BLaER1 treated with 17β-estradiol and CSF1 and Interleukin-3, amounts not matched to agents 10 nM and 100 nM (cell line): Measurements from ENCODE around the gene PIK3R2.

Source experiments
- H3K27ac ChIP-seq, 11 experiments: shearing (Covaris generic); formaldehyde crosslinking; 2 replicates each; pipeline ENCODE4 v1.8.1; 2022
- H3K27me3 ChIP-seq, 11 experiments: shearing (Covaris generic); formaldehyde crosslinking; 2 replicates each; pipeline ENCODE4 v1.8.1; 2022
- H3K36me3 ChIP-seq, 11 experiments: shearing (Covaris generic); formaldehyde crosslinking; 2 replicates each; pipeline ENCODE4 v1.8.1; 2022
- H3K4me1 ChIP-seq, 10 experiments: shearing (Covaris generic); formaldehyde crosslinking; 2 replicates each; pipeline ENCODE4 v1.8.1; 2022
- H3K4me2 ChIP-seq, 11 experiments: shearing (Covaris generic); formaldehyde crosslinking; 2 replicates each; pipeline ENCODE4 v1.8.1; 2022
- H3K4me3 ChIP-seq, 10 experiments: shearing (Covaris generic); formaldehyde crosslinking; 2 replicates each; pipeline ENCODE4 v1.8.1; 2022
- H3K9ac ChIP-seq, 11 experiments: shearing (Covaris generic); formaldehyde crosslinking; 2 replicates each; pipeline ENCODE4 v1.8.1; 2022
- H3K9me3 ChIP-seq, 11 experiments: shearing (Covaris generic); formaldehyde crosslinking; replicated peaks in 1 of 11; 2 replicates each; pipeline ENCODE4 v1.8.1; 2022
- H4K20me1 ChIP-seq, 11 experiments: shearing (Covaris generic); formaldehyde crosslinking; 2 replicates each; pipeline ENCODE4 v1.8.1; 2022
- Cebpa-rat ChIP-seq, 11 experiments: shearing (Covaris generic); IDR thresholded peaks; 2 replicates each; pipeline ENCODE4 v1.8.1; 2022

PIK3R2 gene

DNA sequence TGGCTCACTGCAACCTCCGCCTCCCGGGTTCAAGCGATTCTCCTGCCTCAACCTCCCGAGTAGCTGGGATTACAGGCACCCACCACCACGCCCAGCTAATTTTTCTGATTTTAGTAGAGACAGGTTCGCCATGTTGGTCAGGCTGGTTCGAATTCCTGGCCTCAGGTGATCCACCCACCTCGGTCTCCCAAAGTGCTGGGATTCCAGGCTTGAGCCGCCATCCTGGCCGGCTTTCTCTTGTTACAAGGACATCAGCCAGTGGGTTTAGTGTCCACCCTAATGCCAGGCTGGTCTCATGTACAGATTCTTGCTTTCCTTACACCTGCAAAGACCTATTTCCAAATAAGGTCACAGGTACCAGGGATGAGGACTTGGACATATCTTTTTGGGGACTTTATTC, 6.8 kb downstream of the PIK3R2 start:
- Histone ChIP-seq H3K4me2 (peak overlapping the region in 7 of 11 experiments; percentile 90 to 99 (median 93); a peak in 12 of 22 replicates), H3K36me3 (peaks cover 25 to 79% (median 45%) of the 10 kb centered on the region in 11 experiments), H3K4me1 (peaks cover 36 to 55% (median 44%) of the 10 kb centered on the region in 10 experiments), H3K4me3 (no peak overlapping the region), H4K20me1 (peaks cover 0 to 41% (median 8%) of the 10 kb centered on the region in 11 experiments; a peak in 11 of 22 replicates), H3K9me3 (no peaks in the 10 kb centered on the region), H3K27ac (no peak overlapping the region), H3K27me3 (no peaks in the 10 kb centered on the region), H3K9ac (peak overlapping the region in 3 of 11 experiments; percentile 82 to 85 (median 84); a peak in 4 of 22 replicates)
- TF ChIP-seq Cebpa-rat (IDR thresholded peaks at IDR 0.05): no peak

DNA sequence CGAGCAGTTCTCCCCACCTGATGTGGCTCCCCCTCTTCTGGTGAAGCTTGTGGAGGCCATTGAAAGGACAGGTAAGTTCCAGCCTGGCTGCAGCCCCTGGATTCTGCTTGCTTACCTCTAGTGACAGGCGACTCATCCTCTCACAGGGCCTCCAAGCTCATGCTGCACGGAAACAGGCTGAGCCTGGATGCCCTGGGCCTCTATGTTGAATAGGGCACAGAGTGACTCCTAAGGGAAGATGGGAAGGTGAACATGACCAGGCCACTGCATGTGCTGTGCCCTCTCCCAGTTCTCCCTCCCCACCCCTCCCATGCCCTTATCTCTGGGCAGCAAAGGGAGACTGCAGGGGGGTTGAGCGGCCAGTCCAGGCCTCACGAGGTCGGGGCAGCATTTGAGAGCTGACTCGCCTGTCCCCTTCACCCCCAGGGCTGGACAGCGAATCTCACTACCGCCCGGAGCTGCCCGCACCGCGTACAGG, 7.6 kb downstream of the PIK3R2 start:
- Histone ChIP-seq H3K36me3 (peaks cover 31 to 81% (median 46%) of the 10 kb centered on the region in 11 experiments), H3K27ac (peak overlapping the region; percentile 60 to 83 (median 79)), H3K9ac (peak overlapping the region; percentile 74 to 87 (median 83)), H3K4me2 (peak overlapping the region; percentile 87 to 99 (median 93)), H3K4me1 (peaks cover 36 to 51% (median 41%) of the 10 kb centered on the region in 10 experiments), H4K20me1 (peaks cover 0 to 34% (median 7%) of the 10 kb centered on the region in 11 experiments; a peak in 11 of 22 replicates), H3K27me3 (no peaks in the 10 kb centered on the region), H3K4me3 (peak overlapping the region; percentile 48 to 66 (median 56)), H3K9me3 (no peaks in the 10 kb centered on the region)
- no peak for TF ChIP-seq Cebpa-rat (IDR thresholded peaks at IDR 0.05)

- H3K27me3 ChIP-seq: no peaks in the 10 kb centered on the region
- H3K4me3 ChIP-seq: peak overlapping the region; percentile 48 to 66 (median 56)
- H4K20me1 ChIP-seq: peaks cover 0 to 29% (median 7%) of the 10 kb centered on the region in 11 experiments; a peak in 11 of 22 replicates
- peak overlapping the region; percentile 87 to 99 (median 93) for H3K4me2 ChIP-seq
- H3K9me3 ChIP-seq: no peaks in the 10 kb centered on the region
- peaks cover 33 to 81% (median 46%) of the 10 kb centered on the region in 11 experiments for H3K36me3 ChIP-seq
- peak overlapping the region; percentile 60 to 83 (median 79) for H3K27ac ChIP-seq
- no peak for TF ChIP-seq Cebpa-rat (IDR thresholded peaks at IDR 0.05)
- peak overlapping the region; percentile 74 to 87 (median 83) for H3K9ac ChIP-seq
- peaks cover 31 to 46% (median 36%) of the 10 kb centered on the region in 10 experiments for H3K4me1 ChIP-seq
Measured at GRCh38 chr19:18160971-18161635, 8.1 kb downstream of the PIK3R2 start.

GRCh38 chr19:18161636-18162002, 8.7 kb downstream of the PIK3R2 start:
- Histone ChIP-seq H3K27ac (no peak overlapping the region), H3K9me3 (no peaks in the 10 kb centered on the region), H3K4me3 (no peak overlapping the region), H3K4me2 (peak overlapping the region in 10 of 11 experiments; percentile 10 to 92 (median 60); a peak in 17 of 22 replicates), H3K4me1 (peaks cover 26 to 40% (median 31%) of the 10 kb centered on the region in 10 experiments), H3K27me3 (no peaks in the 10 kb centered on the region), H3K9ac (peak overlapping the region in 7 of 11 experiments; percentile 18 to 54 (median 34); a peak in 10 of 22 replicates), H4K20me1 (peaks cover 0 to 23% (median 6%) of the 10 kb centered on the region in 11 experiments; a peak in 10 of 22 replicates), H3K36me3 (peaks cover 39 to 81% (median 46%) of the 10 kb centered on the region in 11 experiments)
- no peak for TF ChIP-seq Cebpa-rat (IDR thresholded peaks at IDR 0.05)

DNA sequence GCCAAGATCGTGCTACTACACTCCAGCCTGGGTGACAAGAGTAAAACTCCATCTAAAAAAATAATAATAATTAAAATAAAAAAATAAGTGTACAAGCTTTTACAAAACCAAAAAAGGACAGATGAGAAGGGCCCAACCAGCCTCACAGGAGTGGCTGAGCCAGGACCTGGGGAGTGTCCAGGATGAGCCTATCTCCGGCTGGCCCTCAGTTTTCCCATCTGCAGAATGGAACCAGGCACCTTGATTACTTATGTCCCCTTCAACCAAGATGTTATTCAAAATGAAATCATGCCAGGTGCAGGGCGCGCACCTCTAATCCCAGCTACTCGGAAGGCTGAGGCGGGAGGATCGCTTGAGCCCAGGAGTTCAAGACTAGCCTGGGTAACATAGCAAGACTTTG, 11.1 kb downstream of the PIK3R2 start:
- no peaks in the 10 kb centered on the region for H3K27me3 ChIP-seq
- peaks cover 0 to 11% (median 0%) of the 10 kb centered on the region in 11 experiments; a peak in 1 of 22 replicates for H4K20me1 ChIP-seq
- H3K27ac ChIP-seq: no peak overlapping the region
- no peaks in the 10 kb centered on the region for H3K9me3 ChIP-seq
- no peak overlapping the region for H3K4me3 ChIP-seq
- TF ChIP-seq Cebpa-rat (IDR thresholded peaks at IDR 0.05): no peak
- no peak overlapping the region for H3K4me2 ChIP-seq
- peaks cover 22 to 36% (median 30%) of the 10 kb centered on the region in 10 experiments for H3K4me1 ChIP-seq
- H3K36me3 ChIP-seq: peaks cover 49 to 85% (median 62%) of the 10 kb centered on the region in 11 experiments
- H3K9ac ChIP-seq: no peak overlapping the region

DNA sequence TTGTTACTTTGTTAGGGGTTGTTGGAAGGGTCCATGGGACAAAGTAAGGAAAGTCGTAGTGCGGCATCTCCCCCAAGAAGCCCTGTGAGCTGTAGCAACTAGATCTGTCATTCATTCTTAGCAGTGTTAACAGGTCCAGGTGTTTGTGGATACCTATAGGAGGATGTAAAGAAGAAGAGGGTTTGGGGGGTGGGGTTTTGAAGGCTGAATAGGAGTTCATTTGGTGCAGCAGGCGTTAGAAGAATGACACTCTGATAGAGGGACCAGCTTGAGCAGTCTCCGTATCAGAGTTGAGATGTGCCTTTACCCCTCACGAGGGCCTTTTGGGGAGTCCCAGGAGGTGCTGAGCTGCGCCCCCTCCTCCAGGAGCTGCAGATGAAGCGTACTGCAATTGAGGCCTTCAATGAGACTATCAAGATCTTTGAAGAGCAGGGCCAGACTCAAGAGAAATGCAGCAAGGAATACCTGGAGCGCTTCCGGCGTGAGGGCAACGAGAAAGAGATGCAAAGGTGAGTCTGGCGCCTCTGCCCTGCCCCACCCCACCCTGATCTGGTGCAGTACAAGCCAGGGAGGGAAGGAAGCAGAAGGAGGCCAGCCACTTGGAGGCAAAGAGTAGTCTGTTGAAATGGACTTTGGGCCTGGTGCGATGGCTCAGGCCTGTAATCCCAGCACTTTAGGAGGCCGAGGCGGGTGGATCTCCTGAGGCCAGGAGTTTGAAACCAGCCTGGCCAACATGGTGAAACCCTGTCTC, 13.0 kb downstream of the PIK3R2 start:
- Histone ChIP-seq H3K4me2 (no peak overlapping the region), H3K4me3 (no peak overlapping the region), H3K9ac (no peak overlapping the region), H3K27me3 (no peaks in the 10 kb centered on the region), H3K27ac (no peak overlapping the region), H3K36me3 (peaks cover 51 to 74% (median 66%) of the 10 kb centered on the region in 11 experiments), H3K4me1 (peaks cover 29 to 42% (median 39%) of the 10 kb centered on the region in 10 experiments), H3K9me3 (no peaks in the 10 kb centered on the region), H4K20me1 (peaks cover 0 to 11% (median 0%) of the 10 kb centered on the region in 11 experiments; a peak in 1 of 22 replicates)
- no peak for TF ChIP-seq Cebpa-rat (IDR thresholded peaks at IDR 0.05)

DNA sequence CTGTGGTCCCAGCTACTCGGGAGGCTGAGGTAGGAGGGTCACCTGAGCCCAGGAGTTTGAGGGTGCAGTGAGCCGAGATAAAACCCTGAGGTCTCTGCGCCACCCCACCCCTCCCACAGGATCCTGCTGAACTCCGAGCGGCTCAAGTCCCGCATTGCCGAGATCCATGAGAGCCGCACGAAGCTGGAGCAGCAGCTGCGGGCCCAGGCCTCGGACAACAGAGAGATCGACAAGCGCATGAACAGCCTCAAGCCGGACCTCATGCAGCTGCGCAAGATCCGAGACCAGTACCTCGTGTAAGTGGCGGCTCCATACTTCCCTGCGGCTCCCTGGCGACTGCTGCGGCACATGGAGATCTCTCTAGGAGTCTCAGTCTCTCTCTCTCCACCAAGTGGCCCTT, 14.0 kb downstream of the PIK3R2 start:
- H3K27ac ChIP-seq: no peak overlapping the region
- no peak overlapping the region for H3K9ac ChIP-seq
- no peak overlapping the region for H3K4me3 ChIP-seq
- peaks cover 0 to 6% (median 0%) of the 10 kb centered on the region in 11 experiments; a peak in 1 of 22 replicates for H4K20me1 ChIP-seq
- H3K36me3 ChIP-seq: peaks cover 47 to 70% (median 62%) of the 10 kb centered on the region in 11 experiments
- H3K9me3 ChIP-seq: no peaks in the 10 kb centered on the region
- H3K4me2 ChIP-seq: no peak overlapping the region
- H3K27me3 ChIP-seq: no peaks in the 10 kb centered on the region
- H3K4me1 ChIP-seq: peaks cover 34 to 45% (median 43%) of the 10 kb centered on the region in 10 experiments
- TF ChIP-seq Cebpa-rat (IDR thresholded peaks at IDR 0.05): no peak

DNA sequence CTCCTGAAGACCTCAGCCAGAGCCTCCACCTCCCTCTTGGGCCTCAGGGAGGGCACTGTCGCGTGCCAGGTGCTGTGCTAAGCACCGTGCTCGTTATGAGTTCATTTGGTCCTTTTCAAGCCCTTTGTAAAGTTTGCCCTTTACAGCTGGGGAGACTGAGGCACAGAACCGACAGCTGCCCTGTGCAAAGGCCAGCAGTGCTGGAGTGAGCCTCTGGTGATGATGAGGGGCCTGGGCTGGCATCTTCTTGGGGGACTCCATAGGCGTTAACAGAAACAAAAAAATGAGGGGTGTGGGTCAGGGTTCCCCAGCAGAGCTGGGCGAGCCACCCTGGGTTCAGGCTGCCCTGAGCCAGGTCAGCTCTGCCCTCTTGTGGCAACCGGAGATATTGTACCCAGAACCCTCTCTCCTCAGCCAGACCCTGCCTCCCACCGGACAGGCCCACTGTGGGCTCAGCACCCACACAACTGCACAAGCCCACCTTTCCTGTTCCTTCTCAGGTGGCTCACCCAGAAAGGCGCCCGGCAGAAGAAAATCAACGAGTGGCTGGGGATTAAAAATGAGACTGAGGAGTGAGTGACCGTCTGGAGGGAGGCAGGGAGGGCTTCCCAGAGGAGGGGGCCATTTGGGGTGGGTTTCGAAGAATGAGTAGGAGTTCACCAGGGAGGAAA, 15.1 kb downstream of the PIK3R2 start:
- Histone ChIP-seq H3K4me3 (peak overlapping the region in 1 of 10 experiments; percentile 35; a peak in 1 of 20 replicates), H3K27me3 (no peaks in the 10 kb centered on the region), H3K9me3 (no peaks in the 10 kb centered on the region), H3K27ac (peak overlapping the region; percentile 28 to 98 (median 89); a peak in 16 of 22 replicates), H3K36me3 (peaks cover 36 to 59% (median 51%) of the 10 kb centered on the region in 11 experiments), H4K20me1 (no peaks in the 10 kb centered on the region), H3K4me1 (peaks cover 45 to 55% (median 53%) of the 10 kb centered on the region in 10 experiments), H3K4me2 (peak overlapping the region in 8 of 11 experiments; percentile 89 to 100 (median 98); a peak in 15 of 22 replicates), H3K9ac (peak overlapping the region in 5 of 11 experiments; percentile 19 to 91 (median 87); a peak in 9 of 22 replicates)
- no peak for TF ChIP-seq Cebpa-rat (IDR thresholded peaks at IDR 0.05)
